Measurements from ENCODE around the gene CTNNBIP1. TPM values are rescaled to one million over a fixed set of nuclear protein-coding genes. Genes with fewer than 3 reads are reported as not detected.
A peak's percentile ranks its signal among the peaks of the same experiment; 100 is the strongest.

CTNNBIP1 gene
- polyA plus RNA-seq, 1 donor (not counting 4 experiments of a cell fraction or from before 2014, with no cell fraction given), result 92.3 TPM

GRCh38 chr1:9844756-9845155, 65.3 kb downstream of the CTNNBIP1 start:
- Histone ChIP-seq H3K36me3 (ENCODE audit: control insufficient read depth in 2 of 2, extremely low read depth in 1 of 2, insufficient read depth in 2 of 2, low read length in 2 of 2) (peaks cover 4 to 9% of the 10 kb centered on the region in 2 experiments), H3K9ac (ENCODE audit: control insufficient read depth, extremely low read depth, insufficient read depth, low read length) (no peak overlapping the region), H3K4me3 (ENCODE audit: control insufficient read depth in 2 of 3, extremely low read depth in 1 of 3, insufficient read depth in 2 of 3, low read depth in 1 of 3, low read length in 3 of 3) (no peak overlapping the region), H3K9me1 (ENCODE audit: control insufficient read depth, extremely low read depth, insufficient read depth, low read length) (no peaks in the 10 kb centered on the region), H3K27me3 (ENCODE audit: control insufficient read depth, extremely low read depth, insufficient read depth, low read length) (no peaks in the 10 kb centered on the region), H3K4me2 (ENCODE audit: control insufficient read depth, extremely low read depth, insufficient read depth, low read depth, low read length) (no peak overlapping the region), H3K79me2 (ENCODE audit: control insufficient read depth, insufficient read depth, low read length) (no peaks in the 10 kb centered on the region), H2AFZ (ENCODE audit: control insufficient read depth, low read length) (no peak overlapping the region), H3K4me1 (ENCODE audit: control insufficient read depth, extremely low read depth, insufficient read depth, low read length) (peaks cover 46% of the 10 kb centered on the region), H4K20me1 (ENCODE audit: control insufficient read depth, extremely low read depth, insufficient read depth, low read length) (no peaks in the 10 kb centered on the region), H3K9me3 (ENCODE audit: control insufficient read depth, low read depth, low read length) (peaks cover 4% of the 10 kb centered on the region), H3K27ac (ENCODE audit: control insufficient read depth, insufficient read depth, low read length) (no peak overlapping the region)
- TF ChIP-seq CTCF (optimal IDR thresholded peaks at IDR 0.05 in 1 of 3, IDR thresholded peaks at IDR 0.05 in 1 of 3, conservative IDR thresholded peaks at IDR 0.05 in 1 of 3; ENCODE audit: extremely low read depth in 1 of 3, insufficient read depth in 2 of 3, low read length in 3 of 3) (no peak), EZH2 (IDR thresholded peaks at IDR 0.05; ENCODE audit: low read length) (no peak)
- FAIRE-seq (no peak), DNase-seq (ENCODE audit: low read depth, low spot score) (no peak)
- dilution Hi-C loops (cut with MboI; ENCODE audit: extremely low pct_ligation_motif_present, low sequenced_read_pairs), result no loop called here

- H3K79me2 ChIP-seq (ENCODE audit: control insufficient read depth, insufficient read depth, low read length), result no peaks in the 10 kb centered on the region
- no peak overlapping the region for H3K4me3 ChIP-seq (ENCODE audit: control insufficient read depth in 2 of 3, extremely low read depth in 1 of 3, insufficient read depth in 2 of 3, low read depth in 1 of 3, low read length in 3 of 3)
- peaks cover 4% of the 10 kb centered on the region for H3K9me3 ChIP-seq (ENCODE audit: control insufficient read depth, low read depth, low read length)
- FAIRE-seq (no peak), DNase-seq (ENCODE audit: low read depth, low spot score) (no peak)
- H2AFZ ChIP-seq (ENCODE audit: control insufficient read depth, low read length), result peak overlapping the region; percentile 19
- TF ChIP-seq CTCF (optimal IDR thresholded peaks at IDR 0.05 in 1 of 3, IDR thresholded peaks at IDR 0.05 in 1 of 3, conservative IDR thresholded peaks at IDR 0.05 in 1 of 3; ENCODE audit: extremely low read depth in 1 of 3, insufficient read depth in 2 of 3, low read length in 3 of 3), result no peak
- H3K27ac ChIP-seq (ENCODE audit: control insufficient read depth, insufficient read depth, low read length), result peak overlapping the region; percentile 31
- H3K9me1 ChIP-seq (ENCODE audit: control insufficient read depth, extremely low read depth, insufficient read depth, low read length), result no peaks in the 10 kb centered on the region
- H4K20me1 ChIP-seq (ENCODE audit: control insufficient read depth, extremely low read depth, insufficient read depth, low read length), result no peaks in the 10 kb centered on the region
- no peaks in the 10 kb centered on the region for H3K27me3 ChIP-seq (ENCODE audit: control insufficient read depth, extremely low read depth, insufficient read depth, low read length)
- peaks cover 52% of the 10 kb centered on the region for H3K4me1 ChIP-seq (ENCODE audit: control insufficient read depth, extremely low read depth, insufficient read depth, low read length)
- H3K4me2 ChIP-seq (ENCODE audit: control insufficient read depth, extremely low read depth, insufficient read depth, low read depth, low read length), result no peak overlapping the region
- peak overlapping the region; percentile 15 for H3K9ac ChIP-seq (ENCODE audit: control insufficient read depth, extremely low read depth, insufficient read depth, low read length)
- H3K36me3 ChIP-seq (ENCODE audit: control insufficient read depth in 2 of 2, extremely low read depth in 1 of 2, insufficient read depth in 2 of 2, low read length in 2 of 2), result peaks cover 4% of the 10 kb centered on the region in 2 experiments
- dilution Hi-C loops (cut with MboI; ENCODE audit: extremely low pct_ligation_motif_present, low sequenced_read_pairs), result no loop called here
These were observed 66.0 kb downstream of the CTNNBIP1 start for GRCh38 chr1:9844106-9844505.

Data from keratinocyte (primary cell).